ENCODE results near the gene COMMD1.
"Not testable (repeated sequence)": the region's sequence is repeated elsewhere in the genome, so short reads cannot be mapped to it uniquely, and the experiment has no call there.

COMMD1 gene

DNA sequence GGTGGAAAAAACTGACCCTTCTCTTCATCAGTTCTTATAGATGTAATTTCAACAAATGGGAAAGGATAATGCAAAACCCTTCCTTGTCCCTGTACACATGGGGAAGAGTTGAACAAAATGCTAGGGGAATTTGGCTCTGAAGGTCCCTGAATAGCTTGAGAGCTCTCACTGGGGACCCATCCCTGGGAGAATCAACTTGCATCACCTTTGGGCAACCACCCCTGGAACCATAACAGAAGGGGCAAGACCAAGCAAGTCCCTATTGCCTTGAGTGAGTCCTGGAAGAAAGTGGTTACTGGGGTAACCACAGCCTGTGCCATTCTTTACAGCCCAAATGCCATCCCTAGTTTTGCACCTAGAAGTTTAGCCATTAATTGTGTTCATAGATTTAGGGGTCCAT, 238.2 kb downstream of the COMMD1 start:
- DNase-seq: no peak

DNA sequence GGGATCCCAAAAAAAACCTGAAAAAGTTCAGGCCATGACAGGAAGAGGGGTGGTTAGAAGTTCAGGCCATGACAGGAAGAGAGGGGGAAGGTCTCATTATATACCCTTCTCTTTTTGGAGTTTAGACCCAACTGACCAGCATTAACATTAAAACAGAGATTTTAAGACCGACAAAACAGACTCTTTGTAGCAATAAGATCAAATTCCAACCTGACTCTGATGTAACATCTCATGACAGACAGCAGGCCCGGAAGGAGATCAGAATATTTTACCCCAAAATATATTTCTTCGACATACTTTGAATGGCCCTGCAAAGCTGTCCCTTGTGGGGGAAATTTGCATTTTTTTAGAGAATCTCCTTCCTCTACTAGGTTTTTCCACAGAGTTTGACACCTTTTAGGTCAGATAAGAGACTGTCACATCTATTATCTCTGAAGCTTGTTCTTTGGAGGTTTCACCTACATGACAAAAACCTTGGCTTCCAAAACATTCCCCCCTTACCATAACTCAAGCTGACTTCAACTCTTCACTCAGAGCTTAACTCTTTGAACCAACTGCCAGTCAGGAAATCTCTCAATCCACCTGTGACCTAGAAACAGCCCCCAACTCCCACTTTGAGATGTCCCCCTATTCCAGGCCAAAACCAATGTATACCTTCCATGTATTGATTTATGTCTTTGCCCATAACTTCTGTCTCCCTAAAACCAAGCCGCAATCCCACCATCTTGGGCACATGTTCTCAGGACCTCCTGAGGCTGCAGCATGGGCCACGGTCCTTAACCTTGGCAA, 239.4 kb downstream of the COMMD1 start:
- DNase-seq: no peak

DNA sequence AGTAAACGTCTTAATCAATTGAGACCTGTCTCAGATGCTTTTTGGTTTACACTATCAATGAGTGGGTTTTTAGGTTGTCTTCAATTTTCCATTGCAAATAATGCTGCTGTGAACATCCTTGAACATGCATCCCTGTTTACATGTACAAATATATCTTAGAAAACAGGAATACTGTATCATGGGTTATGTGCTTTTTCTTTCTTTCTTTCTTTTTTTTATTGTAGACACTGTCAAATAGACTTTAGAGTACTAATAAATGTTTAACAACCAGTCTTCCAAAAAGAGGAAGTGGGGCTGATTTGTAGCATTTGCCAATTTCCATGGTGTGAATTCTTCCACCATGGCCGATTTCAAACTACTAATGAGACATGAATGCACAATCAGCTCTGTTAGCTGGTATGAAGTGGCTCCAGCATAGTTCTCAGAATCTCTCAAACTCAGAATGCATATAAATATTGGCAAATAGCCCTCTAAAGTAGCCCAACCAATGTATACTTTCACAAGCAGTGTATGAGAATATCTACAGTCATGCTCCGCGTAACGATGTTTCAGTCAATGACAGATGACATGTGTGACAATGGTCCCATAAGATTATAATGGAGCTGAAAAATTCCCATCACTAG, 240.1 kb downstream of the COMMD1 start:
- DNase-seq: no peak

DNA sequence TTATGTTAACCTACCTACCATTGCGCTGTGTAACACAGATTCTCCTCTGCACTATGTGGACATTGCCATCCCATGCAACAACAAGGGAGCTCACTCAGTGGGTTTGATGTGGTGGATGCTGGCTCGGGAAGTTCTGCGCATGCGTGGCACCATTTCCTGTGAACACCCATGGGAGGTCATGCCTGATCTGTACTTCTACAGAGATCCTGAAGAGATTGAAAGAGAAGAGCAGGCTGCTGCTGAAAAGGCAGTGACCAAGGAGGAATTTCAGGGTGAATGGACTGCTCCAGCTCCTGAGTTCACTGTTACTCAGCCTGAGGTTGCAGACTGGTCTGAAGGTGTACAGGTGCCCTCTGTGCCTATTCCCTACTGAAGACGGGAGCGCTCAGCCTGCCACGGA, 241.3 kb downstream of the COMMD1 start:
- DNase-seq: not testable (repeated sequence)

DNA sequence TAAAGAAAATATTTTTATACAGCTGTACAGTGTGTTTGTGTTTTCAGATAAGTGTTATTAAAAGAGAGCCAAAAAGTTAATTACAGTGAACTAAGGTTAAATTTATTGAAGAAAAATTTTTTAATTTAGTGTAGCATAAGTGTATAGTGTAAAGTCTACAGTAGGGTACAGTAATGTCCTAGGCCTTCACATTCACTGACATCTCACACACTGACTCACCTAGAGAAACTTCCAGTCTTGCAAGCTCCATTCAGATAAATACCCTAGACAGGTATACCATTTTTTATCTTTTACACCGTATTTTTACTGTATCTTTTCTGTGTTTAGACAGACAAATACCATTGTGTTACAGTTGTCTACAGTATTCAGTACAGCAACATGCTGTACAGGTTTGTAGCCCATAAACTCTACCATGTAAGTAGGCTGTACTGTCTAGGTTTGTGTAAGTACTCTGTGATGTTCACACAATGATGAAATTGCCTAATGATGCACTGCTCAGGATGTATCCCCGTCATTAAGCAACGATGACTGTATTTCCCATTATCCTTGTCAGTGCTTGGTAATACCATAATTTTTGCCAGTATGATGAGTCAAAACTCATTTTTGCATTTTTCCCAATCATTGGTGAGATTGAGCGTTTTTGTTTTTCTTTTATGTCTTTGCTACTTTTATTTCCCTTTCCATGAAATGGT, 242.3 kb downstream of the COMMD1 start:
- no peak for DNase-seq

DNA sequence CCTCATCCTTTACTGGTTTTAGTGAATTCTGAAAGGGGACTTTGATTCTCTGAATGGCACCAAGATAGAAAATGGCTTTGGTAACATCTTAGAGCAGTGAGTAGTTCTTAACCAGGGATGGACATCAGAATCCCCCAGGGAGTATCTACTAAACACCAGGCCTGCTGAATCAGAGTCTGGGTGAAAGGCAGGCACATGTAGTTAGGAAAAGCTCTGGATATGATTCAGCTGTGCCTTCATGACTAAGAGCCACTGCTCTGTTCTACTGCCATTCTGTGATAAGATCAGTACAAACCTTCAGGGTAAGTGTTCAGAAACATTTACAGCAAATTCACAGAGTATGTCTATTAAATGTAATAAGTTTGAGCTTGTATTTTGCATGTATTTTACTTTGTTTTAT, 244.2 kb downstream of the COMMD1 start:
- no peak for DNase-seq

DNA sequence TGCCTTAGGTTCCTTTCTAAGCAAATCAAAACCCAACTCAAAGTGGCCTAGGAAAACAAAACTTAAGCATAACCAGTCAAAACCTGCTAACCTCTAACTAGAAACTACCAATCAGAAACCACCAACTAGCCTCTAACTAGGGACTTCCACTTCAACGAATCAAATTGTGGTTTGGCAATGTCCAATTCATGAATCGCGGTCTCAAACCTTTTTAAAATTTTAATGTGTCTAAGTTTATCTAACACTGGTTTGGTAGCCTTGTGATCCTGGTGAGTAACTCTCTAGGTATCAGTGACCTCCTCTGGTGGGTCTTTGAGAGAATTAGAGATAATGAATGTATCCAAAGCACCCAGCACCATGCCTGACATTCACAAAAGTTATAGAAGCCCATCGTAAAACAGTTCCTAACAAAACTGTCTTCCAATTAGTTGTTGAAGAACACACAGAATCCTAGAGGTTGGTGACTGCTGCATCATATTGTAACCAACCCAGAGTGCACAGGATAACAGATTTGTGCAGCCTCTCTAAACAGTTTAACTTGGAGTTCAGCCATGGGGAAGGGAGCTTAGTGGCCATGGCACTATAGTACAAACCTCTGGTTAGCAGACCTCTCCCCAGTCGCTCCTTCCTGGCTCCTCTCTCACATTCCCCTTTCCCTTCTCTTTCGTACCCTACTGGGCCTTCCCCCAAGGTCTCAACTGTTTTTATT, 245.3 kb downstream of the COMMD1 start:
- DNase-seq: no peak

DNA sequence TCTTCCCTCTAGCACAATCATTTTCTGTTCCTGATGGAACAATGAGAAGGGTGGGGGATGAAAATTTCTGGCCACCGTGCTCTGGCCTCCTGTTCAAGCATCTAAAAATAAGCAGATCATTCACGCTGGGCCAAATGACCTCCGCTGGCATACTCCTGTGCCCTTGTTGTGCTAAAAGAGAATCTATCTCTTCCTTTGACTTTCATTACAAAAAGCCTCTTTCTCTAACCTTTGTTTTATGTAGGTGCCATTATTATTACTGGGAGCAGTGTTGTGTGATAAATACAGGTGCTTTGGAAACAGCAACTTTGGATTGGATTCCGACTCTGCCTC, 245.8 kb downstream of the COMMD1 start:
- DNase-seq: no peak

DNA sequence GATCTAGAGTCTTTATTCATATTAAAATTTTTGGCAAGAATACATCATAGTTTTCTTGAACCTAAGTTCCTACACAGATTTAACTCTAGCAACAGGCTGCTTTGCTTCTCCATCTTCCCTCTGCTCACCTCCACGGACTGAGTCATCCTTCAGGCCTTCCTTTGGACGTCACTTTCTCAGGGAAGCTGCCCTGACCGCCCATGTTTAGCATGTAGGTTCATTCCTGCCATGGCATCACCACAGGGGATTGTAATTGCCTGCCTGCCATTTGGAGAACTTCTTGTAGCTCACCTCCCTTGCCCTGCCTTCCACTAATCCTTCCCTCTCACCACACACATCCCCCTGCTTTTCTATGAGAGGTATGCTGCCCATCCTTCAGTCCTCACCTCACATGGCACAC, 246.5 kb downstream of the COMMD1 start:
- no peak for DNase-seq

DNA sequence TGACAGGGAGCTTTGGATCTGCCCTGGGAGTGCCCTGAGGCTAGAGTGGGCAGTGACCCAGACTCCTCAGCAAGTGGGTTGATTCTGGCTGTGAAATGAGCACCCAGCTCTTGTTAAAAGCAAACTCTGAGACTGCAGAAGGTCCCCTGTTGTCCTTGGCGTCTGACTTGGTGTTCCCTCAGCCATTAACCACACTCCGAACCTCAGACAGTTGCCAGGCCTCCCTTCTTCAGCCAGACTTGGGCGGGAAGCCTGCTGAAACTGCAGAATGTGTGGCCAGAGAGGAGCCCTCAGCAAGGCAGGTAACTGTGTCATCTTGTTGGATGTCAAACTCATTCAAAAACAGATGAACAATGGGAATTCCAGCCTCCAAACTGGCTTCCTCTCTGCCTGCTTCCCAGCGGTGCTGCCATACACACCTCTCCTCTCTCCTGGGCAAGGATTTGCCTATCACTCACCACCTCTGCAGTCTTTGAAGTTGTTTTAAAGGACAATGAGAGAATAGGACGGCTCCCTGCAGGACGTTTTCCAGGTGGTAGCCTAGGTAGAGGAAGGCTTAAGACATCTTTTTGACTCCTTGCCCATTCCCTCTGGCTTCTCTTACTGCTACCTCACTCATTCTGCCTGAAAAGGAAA, 251.5 kb downstream of the COMMD1 start:
- no peak for DNase-seq

DNA sequence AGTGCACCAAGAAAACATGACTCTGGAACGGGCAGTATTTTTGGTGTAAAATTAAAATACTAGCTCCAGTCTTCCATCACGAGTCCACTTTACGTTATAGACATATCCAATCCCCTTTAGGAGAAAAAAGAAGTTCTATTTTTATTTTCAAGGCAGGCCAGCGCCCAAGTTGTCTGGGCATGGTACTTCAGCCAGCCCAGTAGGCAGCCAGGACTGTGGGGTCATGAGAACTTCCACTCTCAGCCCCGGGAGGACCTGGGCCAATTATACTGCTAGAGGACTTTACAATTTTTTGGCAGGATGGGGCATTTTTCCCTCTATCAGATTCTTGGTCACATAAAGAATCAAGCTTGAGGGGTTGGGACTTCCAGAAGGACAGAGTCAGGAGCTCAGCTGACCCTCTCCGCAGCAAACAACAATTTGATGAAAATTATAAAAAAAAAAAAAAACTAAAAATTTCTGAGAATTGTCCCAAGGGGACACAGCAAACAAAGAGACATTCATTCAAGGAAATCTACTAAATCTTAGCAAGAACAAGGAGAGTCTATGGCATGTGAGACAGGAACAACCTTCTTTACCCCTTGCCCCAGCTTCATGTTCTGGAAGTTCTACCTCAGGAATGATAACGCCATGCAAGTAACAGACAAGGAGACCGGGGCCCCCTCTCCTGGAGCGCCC, 253.1 kb downstream of the COMMD1 start:
- no peak for DNase-seq

DNA sequence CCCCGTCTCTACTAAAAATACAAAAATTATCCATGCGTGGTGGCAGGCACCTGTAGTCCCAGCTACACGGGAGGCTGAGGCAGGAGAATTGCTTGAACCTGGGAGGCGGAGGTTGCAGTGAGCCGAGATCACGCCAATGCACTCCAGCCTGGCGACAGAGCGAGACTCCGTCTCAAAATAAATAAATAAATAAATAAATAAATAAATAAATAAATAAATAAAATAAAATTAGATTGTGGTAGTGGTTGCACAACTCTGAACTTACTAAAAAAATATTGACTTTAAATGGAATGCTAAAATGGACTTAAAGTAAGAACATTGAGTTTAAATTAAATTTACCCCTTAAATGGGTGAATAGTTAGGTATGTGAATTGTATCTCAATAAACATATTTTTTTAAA, 255.2 kb downstream of the COMMD1 start:
- not testable (repeated sequence) for DNase-seq

DNA sequence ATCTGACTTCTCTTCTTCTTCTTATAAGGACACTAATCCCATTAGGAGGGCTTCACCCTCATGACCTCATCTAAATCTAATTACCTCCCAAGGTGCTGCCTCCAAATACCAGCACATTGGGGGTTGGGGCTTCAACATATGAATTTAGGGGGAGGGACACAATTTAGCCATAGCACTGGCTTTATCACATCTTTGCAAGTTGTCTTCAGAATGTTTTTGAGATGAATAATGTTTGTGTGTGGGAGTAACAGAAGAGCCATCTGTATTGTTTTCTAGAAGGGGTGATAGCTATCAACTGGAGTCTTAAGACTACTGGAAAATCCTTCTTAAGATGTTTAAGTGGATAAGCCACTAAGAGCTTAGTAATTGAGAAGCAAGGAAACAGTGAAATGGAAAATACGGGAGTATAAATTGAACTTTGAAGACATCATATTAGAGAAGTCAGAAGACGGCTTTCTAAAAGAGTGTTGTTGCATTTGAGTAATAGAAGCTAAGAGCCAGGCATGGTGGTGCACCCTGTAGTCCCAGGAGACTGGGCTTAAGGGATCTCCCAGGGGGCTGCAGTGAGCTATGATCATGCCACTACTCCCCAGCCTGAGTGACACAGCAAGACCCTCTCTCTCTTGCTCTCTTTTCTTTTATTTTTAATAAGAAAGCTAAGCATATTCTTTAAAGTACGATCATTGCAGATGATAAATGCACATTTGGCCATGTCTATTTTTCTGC, 257.8 kb downstream of the COMMD1 start:
- DNase-seq: peak; percentile 22

DNA sequence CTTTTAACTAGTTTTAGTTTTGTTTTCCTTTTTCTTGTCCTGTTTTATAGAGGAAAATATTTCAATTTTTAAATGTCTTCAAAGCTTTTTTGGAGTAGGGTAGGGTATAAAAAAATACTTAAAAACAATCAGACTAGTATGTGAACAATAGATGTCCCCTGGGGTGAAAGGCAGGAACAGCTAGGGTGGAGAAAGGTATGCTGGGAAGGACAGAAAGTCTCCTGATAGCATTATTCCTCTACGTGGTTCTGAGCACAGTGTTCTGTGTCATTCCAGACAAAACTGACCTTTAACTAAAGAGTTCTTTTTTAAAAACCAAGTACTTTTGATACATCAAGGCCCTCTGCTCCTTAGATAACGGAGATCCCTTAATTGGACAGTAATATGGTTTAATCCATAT, 258.4 kb downstream of the COMMD1 start:
- DNase-seq: no peak

DNA sequence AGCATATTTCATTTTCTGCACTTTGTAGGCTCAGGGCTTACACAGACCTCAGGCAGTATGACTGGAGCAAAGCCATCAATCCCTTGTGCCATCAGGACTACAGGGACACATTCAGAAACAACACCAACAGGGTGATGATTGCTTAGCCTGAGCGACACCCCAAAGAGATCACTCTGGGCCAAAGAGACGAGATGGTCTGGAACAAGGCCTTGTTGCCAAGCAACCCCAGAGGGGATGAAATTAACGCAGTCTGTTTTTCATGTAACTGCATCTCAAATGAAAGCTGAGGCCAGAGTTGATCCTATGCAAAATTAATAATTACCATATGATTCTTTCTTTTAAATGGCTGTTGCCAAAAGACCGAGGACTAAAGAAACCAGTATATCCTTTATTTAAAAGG, 270.3 kb downstream of the COMMD1 start:
- DNase-seq: no peak

DNA sequence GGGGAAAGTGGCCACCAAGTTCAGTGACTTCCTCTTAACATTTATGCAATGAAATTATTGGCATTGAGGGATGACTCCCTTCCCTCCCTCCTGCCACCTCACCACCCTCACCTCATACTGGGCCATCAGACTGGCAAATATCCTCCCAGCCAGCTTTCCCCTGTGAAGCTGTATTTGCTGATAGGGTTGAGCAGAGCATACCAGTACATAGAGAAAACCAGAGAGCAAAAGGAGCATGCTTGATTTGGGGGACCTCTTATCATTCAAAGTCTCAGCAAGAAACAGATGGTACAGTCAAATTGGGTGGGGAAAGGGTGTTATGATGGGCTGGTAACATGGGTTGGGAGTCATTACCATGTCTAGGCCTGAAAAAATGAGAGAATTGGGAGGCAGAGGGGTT, 271.3 kb downstream of the COMMD1 start:
- no peak for DNase-seq

DNA sequence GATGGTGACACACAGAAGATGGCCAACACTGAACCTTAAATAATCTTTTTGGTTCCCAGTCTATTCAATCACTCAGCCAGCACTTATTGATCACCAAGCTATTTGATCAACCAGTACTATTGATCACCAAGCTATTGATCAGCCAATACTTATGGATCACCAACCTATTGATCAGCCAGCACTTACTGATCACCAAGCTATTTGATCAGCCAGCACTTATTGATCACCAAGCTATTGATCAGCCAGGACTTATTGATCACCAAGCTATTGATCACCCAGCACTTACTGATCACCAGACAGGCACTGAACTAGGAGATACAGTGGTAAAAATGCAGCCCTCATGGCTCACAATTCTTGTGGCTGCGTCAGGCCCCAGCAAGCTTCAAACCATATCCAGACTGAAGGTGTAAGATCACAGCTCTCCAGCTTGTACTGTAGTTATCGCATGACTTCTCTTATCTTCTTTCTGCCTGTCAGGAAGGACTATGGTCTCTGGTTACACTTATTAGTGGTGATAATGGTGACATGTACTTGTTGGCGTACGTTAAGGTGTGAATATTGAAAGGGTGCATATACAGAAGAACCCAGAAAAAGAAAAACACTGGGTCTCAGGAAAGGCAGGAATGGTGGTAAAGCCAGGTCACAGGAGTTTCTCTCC, 272.0 kb downstream of the COMMD1 start:
- no peak for DNase-seq

DNA sequence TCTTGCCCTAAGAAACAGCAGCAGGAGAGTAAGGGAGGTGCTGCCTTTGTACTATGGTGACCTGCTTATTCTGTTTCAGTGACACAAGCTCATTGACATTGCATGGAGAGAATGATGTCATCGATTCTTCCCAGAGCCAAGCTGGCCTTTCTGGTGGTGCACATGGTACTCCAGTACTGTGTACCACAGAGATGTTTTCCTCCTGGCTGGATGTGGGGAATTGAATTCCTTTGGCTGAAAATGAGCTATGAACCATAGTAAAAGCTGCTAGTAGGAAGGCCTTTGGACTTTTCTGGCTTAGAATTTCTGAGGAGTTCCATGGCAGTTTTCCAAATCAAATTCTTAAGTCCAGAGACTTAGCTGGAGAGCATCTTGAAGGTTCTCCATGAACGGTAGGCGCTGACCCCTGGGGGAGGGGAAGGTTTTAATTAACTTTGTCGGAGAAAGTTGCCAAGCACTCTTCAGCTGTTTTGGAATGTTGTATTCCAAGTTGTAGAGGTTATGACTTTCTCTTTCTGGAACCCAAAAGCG, 273.3 kb downstream of the COMMD1 start:
- no peak for DNase-seq

DNA sequence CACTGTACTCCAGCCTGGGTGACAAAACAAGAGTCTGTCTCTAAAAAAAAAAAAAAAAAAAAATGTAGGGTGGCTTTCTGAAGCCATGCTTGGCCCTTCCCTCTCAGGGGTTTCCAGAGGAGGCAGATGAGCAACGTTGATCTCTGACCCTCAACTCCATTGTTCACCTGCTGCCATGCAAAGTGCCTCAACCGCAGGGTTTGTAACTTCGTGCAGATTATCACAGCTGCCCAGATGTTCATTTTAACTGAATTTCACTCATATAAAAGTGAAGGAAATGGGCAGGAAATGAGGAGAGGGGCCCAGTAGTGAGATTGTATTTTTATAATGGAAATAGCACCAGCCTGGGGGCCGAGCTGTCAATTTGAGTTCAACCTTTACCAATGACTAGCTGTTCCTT, 275.5 kb downstream of the COMMD1 start:
- no peak for DNase-seq

DNA sequence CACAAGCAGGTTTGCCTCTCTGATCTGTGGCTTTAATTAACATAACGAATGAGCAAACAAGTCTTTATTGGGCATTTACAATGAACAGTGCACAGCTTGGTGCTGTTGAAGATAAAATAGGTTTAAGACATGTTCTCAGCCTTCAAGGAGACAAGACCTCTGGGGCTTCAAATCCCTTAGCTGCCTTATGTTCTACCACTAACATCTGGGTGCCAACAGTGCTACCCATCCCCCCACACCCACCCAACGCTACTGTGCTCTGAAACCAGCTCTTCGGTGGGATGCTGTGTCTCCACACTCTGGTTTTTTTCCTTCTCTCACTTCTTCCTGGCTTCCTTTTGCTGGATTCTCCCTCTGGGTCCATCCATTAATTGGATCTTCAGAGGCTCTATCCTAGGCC, 276.4 kb downstream of the COMMD1 start:
- DNase-seq: no peak

All from NCI-H1436 (cell line).